Bronchial epithelial cell (primary cell): Measurements from ENCODE around the gene DRD3. TPM values are rescaled to one million over a fixed set of nuclear protein-coding genes. Genes with fewer than 3 reads are reported as not detected.

Experiments used
- DNase-seq: peaks from one replicate; pipeline ENCODE4 v3.0.0-alpha.2; 2010; ENCODE audit warnings: low read depth
- FAIRE-seq: peaks from 2 replicates; lab custom pipeline; 2011; peaks lifted over from hg19 to GRCh38; lab: Jason Lieb, UNC
- H3K27me3 ChIP-seq: 2 replicates; pipeline ENCODE4 v1.5.1; 2011; ENCODE audit warnings: low read length; ENCODE audit not compliant: control insufficient read depth, insufficient read depth
- H3K36me3 ChIP-seq: 2 replicates; pipeline ENCODE4 v1.5.1; 2011; ENCODE audit warnings: low read length; ENCODE audit not compliant: control insufficient read depth, insufficient read depth
- H3K4me3 ChIP-seq: 2 replicates; pipeline ENCODE4 v1.5.1; 2011; ENCODE audit warnings: mild to moderate bottlenecking, low read depth, low read length, control low read depth
- CTCF ChIP-seq: IDR thresholded peaks from 2 replicates; pipeline ENCODE4 v1.5.1; 2011; ENCODE audit warnings: mild to moderate bottlenecking, moderate library complexity, low read length, control low read depth, inconsistent platforms; ENCODE audit not compliant: insufficient read depth, severe bottlenecking
- total RNA-seq: library from RNA; depleted of rRNA; stranded (reverse); fragments of >200 nt; gene quantifications from 2 replicates; pipeline ENCODE4 v1.2.1, GENCODE V29; 2014

Gene DRD3
- total RNA-seq, 1 donor from 2014 or later: not detected

- Histone ChIP-seq H3K27me3 (no peaks in the 10 kb centered on the region), H3K36me3 (no peaks in the 10 kb centered on the region), H3K4me3 (no peak overlapping the region)
- DNase-seq (peak; percentile 22), FAIRE-seq (no peak)
- no peak for TF ChIP-seq CTCF
Observed at GRCh38 chr3:114128826-114129225, 50.0 kb downstream of the DRD3 start.

- no peak for FAIRE-seq
- H3K4me3 ChIP-seq: no peak overlapping the region
Observed at GRCh38 chr3:114128231-114128630, 50.6 kb downstream of the DRD3 start.

GRCh38 chr3:114127517-114127916 is 51.3 kb downstream of the DRD3 start:
- DNase-seq (no peak), FAIRE-seq (no peak)
- Histone ChIP-seq H3K4me3 (no peak overlapping the region), H3K36me3 (no peaks in the 10 kb centered on the region), H3K27me3 (no peaks in the 10 kb centered on the region)
- TF ChIP-seq CTCF: no peak

More at GRCh38 chr3:114128231-114128630, 50.6 kb downstream of the DRD3 start:
- no peak for TF ChIP-seq CTCF
- no peaks in the 10 kb centered on the region for H3K27me3 ChIP-seq
- no peaks in the 10 kb centered on the region for H3K36me3 ChIP-seq
- DNase-seq: peak; percentile 56

- FAIRE-seq (no peak), DNase-seq (no peak)
- Histone ChIP-seq H3K36me3 (no peaks in the 10 kb centered on the region), H3K27me3 (no peaks in the 10 kb centered on the region), H3K4me3 (no peak overlapping the region)
- TF ChIP-seq CTCF: no peak
Observed at GRCh38 chr3:114126461-114126860, 52.4 kb downstream of the DRD3 start.

GRCh38 chr3:114122027-114122709 is 56.7 kb downstream of the DRD3 start:
- Histone ChIP-seq H3K4me3 (no peak overlapping the region), H3K27me3 (no peaks in the 10 kb centered on the region), H3K36me3 (no peaks in the 10 kb centered on the region)
- TF ChIP-seq CTCF: no peak
- DNase-seq: peak; percentile 48
- no peak for FAIRE-seq

- H3K4me3 ChIP-seq: no peak overlapping the region
- DNase-seq (no peak), FAIRE-seq (no peak)
- no peaks in the 10 kb centered on the region for H3K27me3 ChIP-seq
- TF ChIP-seq CTCF: no peak
- H3K36me3 ChIP-seq: no peaks in the 10 kb centered on the region
Observed at GRCh38 chr3:114120211-114120610, 58.6 kb downstream of the DRD3 start.
